T-helper 22 cell (primary cell): ENCODE results near the gene FAAP100.

Experiments used
- DNase-seq: peaks from one replicate; pipeline ENCODE4 v3.0.0-alpha.2; 2020; ENCODE audit warnings: low read depth

Gene FAAP100

GRCh38 chr17:81556175-81556691, 4.1 kb upstream of the FAAP100 start:
- no peak for DNase-seq

- no peak for DNase-seq
Observed at GRCh38 chr17:81553616-81554181, 1.5 kb upstream of the FAAP100 start.

- DNase-seq, result peak; percentile 72
Observed at GRCh38 chr17:81553018-81553615, 964 bp upstream of the FAAP100 start.

GRCh38 chr17:81551458-81552243, 502 bp downstream of the FAAP100 start:
- no peak for DNase-seq

GRCh38 chr17:81550830-81551457, 1.2 kb downstream of the FAAP100 start:
- no peak for DNase-seq

- DNase-seq, result no peak
Observed at GRCh38 chr17:81550285-81550684, 1.9 kb downstream of the FAAP100 start.

GRCh38 chr17:81549826-81550225, 2.3 kb downstream of the FAAP100 start:
- no peak for DNase-seq

DNA sequence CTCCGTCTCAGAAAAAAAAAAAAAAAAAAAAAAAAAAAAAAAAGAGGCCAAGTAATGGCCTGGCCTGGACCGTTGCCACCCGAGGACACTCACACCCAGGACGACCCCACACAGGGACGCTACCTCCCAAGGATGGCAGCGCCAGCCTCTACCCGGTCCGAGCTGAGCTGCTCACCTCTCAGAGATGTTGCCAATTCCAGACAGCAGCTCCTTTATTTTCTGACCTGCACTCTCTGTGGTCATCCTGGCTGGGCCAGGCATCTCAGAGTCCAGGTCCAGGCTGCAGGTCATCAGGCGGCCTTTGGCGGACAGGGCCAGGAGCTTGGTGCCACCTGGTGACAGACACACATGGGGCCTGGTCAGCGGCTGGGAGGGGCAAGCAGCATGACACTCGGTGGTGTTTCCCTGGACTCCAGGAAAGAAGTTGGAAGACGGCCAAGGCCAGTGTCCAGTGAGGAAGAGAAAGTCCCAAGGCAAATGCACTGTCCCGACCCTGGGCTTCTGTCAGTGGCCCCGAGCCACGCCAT, 3.1 kb downstream of the FAAP100 start:
- DNase-seq, result no peak

GRCh38 chr17:81547614-81547982, 4.6 kb downstream of the FAAP100 start:
- no peak for DNase-seq

GRCh38 chr17:81546906-81547613, 5.1 kb downstream of the FAAP100 start:
- no peak for DNase-seq

GRCh38 chr17:81545160-81545949, 6.8 kb downstream of the FAAP100 start:
- no peak for DNase-seq

GRCh38 chr17:81544281-81544974, 7.7 kb downstream of the FAAP100 start:
- DNase-seq, result no peak

DNA sequence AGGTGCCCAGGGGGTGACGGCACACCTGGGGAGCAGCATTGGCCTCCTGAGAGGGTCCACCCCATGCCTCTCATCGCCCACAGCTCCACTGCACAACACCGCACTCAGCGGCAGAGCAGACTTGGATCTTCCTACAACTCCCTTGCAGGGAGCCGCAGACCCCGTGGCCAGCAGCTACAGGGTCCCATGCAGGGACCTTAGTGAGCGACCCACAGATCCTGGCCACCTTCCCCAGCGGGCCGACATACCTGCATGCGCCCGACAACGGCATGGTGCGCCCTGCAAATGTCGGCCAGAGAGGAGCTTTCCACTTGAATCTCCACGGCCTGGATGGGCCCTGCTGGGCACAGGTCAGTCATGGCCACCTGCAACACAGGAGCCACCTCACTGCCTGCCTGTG, 8.4 kb downstream of the FAAP100 start:
- DNase-seq, result no peak

DNA sequence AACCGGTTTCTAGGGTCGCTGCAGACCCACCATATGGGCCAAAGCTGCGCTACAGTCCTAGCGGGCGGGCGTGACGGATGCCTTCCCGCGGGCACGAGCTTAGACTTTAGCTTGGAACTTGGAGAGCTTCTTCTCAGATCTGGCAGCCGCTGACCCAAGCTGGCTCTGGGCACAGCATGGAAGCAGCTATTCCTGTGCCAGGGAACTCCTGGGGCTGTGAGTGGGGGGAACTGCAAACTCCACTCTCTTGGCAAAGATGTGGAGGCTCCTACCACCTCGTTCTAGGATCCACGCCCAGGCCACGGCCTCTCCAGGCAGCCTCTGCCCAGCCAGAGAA, 8.8 kb downstream of the FAAP100 start:
- no peak for DNase-seq

DNA sequence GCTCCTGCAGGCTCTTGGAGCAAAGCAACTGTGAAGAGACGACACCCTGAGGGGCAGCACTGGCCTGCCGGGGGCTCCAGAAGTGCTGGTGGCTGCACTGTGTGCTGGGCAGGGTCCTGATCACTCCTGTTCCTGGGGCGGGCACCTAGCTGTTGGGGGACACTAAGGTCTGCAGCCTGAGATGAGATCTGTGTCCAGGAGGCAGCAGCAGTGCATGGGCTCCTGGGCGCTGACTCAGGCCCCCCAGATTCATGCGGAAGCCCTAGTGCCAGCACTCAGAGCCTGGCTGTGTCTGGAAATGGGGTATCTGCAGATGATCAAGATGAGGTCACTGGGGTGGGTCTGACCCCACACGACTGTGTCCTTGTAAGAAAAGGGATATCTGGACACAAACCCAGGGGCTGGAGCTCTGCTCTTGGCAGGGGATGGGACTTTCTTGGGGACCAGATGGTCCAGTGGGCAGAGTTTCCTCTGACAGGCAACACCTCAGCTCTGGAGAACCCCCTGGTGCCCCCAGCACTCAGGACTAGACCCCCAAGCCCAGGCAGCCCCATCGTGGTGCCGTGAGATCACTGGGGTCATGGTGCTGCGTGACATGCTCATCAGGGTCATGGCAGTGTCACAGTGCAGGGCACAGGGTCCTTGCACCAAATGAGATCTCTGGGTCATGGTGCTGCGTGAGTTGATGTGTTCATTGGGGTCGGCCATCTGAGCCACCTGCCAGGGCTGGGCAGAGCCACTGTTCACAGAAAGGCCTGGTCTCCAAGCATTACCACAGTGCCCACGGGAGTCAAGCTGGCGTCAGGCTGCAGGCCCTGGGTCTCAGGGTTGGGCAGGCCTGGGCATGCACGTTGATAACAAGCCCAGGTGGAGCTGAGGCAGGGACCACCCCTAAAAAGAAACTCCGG, 9.5 kb downstream of the FAAP100 start:
- no peak for DNase-seq

DNA sequence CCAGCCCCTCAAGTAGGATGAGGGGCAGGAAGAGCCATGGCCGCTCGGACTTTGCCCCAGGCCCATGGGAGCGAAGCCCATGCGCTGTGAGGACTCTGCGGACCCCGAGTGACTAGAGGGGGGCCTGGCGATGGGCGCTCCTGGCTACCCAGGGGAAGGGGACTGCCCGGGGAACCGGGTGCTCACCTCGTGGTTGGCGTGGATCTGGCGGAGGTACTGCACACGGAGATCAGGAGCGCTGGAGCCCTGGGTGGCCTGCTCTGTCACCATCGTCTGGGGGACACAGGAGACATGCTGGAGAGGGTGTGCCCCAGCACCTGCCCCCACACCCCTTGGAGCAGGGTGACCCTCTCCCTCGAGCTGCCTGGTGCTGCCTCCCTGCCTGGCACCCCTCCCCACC, 11.0 kb downstream of the FAAP100 start:
- DNase-seq, result no peak

- no peak for DNase-seq
Observed at GRCh38 chr17:81540676-81541027, 11.5 kb downstream of the FAAP100 start.

GRCh38 chr17:81539961-81540675, 12.0 kb downstream of the FAAP100 start:
- DNase-seq, result no peak

GRCh38 chr17:81539571-81539900, 12.6 kb downstream of the FAAP100 start:
- DNase-seq, result no peak
